GM19193 (cell line): Measurements from ENCODE around the gene UBASH3A.

Experiments
- POLR2A ChIP-seq: IDR thresholded peaks from 4 replicates; pipeline ENCODE4 v1.6.1; 2011; ENCODE audit not compliant: insufficient read depth, insufficient read length; ENCODE audit errors: extremely low read depth

Gene UBASH3A

GRCh38 chr21:42495765-42496119 lies 92.0 kb downstream of the UBASH3A start:
- TF ChIP-seq POLR2A = no peak

GRCh38 chr21:42496120-42496838 lies 92.6 kb downstream of the UBASH3A start, which contains the start of gene RSPH1:
Gene RSPH1, minus strand, starts transcription at chr21:42496224. Its CDS starts 38 bp downstream, at chr21:42496186.
- peak; percentile 54 for TF ChIP-seq POLR2A

GRCh38 chr21:42496839-42497202 lies 93.1 kb downstream of the UBASH3A start:
- no peak for TF ChIP-seq POLR2A
